D721Med (cell line): ENCODE data around the gene CYSLTR2.
"Not testable (repeated sequence)": the region's sequence is repeated elsewhere in the genome, so short reads cannot be mapped to it uniquely, and the experiment has no call there.

ENCODE experiments used
- DNase-seq: peaks from one replicate; pipeline ENCODE4 v3.0.0; 2011; ENCODE audit warnings: low spot score; ENCODE audit not compliant: insufficient read length
- FAIRE-seq: peaks from 2 replicates; lab custom pipeline; 2011; peaks lifted over from hg19 to GRCh38; lab: Jason Lieb, UNC
- TF ChIP-seq, protein P1 (sequence below): IDR thresholded peaks from 2 replicates; pipeline ENCODE4 v1.5.1; 2012; ENCODE audit warnings: mild to moderate bottlenecking, control low read depth; ENCODE audit not compliant: insufficient read depth; ENCODE audit errors: missing control alignments

CYSLTR2 gene

GRCh38 chr13:48667136-48667535 lies 13.4 kb downstream of the CYSLTR2 start:
- FAIRE-seq = no peak
- TF ChIP-seq, protein P1, sequence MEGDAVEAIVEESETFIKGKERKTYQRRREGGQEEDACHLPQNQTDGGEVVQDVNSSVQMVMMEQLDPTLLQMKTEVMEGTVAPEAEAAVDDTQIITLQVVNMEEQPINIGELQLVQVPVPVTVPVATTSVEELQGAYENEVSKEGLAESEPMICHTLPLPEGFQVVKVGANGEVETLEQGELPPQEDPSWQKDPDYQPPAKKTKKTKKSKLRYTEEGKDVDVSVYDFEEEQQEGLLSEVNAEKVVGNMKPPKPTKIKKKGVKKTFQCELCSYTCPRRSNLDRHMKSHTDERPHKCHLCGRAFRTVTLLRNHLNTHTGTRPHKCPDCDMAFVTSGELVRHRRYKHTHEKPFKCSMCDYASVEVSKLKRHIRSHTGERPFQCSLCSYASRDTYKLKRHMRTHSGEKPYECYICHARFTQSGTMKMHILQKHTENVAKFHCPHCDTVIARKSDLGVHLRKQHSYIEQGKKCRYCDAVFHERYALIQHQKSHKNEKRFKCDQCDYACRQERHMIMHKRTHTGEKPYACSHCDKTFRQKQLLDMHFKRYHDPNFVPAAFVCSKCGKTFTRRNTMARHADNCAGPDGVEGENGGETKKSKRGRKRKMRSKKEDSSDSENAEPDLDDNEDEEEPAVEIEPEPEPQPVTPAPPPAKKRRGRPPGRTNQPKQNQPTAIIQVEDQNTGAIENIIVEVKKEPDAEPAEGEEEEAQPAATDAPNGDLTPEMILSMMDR = no peak
- no peak for DNase-seq

DNA sequence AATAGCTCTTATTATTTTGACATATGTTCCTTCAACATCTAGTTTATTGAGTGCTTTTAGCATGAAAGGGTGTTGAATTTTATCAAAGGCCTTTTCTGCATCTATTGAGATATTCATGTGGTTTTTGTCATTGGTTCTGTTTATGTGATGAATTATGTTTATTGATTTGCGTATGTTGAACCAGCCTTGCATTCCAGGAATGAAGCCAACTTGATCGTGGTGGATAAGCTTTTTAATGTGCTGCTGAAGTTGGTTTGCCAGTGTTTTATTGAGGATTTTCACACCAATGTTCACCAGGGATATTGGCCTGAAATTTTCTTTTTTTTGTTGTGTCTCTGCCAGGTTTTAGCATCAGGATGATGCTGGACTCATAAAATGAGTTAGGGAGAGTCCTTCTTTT lies 17.7 kb downstream of the CYSLTR2 start:
- not testable (repeated sequence) for FAIRE-seq, DNase-seq

- TF ChIP-seq, protein P1 = no peak
- FAIRE-seq = no peak
- no peak for DNase-seq
Measured at GRCh38 chr13:48675247-48675646, 21.5 kb downstream of the CYSLTR2 start.

GRCh38 chr13:48678316-48678715 lies 24.6 kb downstream of the CYSLTR2 start:
- TF ChIP-seq, protein P1 = no peak
- FAIRE-seq = no peak
- no peak for DNase-seq

GRCh38 chr13:48679941-48680680 lies 26.4 kb downstream of the CYSLTR2 start:
- FAIRE-seq = no peak
- DNase-seq = no peak
- TF ChIP-seq, protein P1 = no peak

- DNase-seq (no peak), FAIRE-seq (no peak)
- TF ChIP-seq, protein P1 = no peak
Measured at GRCh38 chr13:48680756-48681392, 27.1 kb downstream of the CYSLTR2 start.

DNA sequence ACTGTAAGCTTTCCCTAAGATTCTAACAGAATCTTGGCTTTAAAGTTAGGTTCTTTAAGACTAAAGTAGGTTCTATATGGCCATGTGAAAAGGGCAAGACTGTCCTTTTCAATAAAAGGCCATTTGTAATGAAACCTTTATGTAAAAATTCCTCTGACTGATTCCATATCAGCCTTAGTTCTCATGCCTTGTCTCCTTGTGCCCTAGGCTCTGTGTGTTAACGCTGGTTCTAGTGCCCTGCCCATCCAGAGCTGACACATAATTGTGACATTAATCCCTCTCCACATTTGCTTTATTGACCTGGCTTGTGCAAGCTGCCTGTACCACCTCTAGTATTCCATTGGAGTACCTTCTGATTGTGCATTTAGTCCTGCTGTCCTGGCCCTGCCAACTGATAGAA lies 28.2 kb downstream of the CYSLTR2 start:
- TF ChIP-seq, protein P1 = no peak
- no peak for DNase-seq
- FAIRE-seq = no peak
